ENCODE measurements around the gene EPHA7.
A peak's percentile ranks its signal among the peaks of the same experiment; 100 is the strongest.

EPHA7 gene

GRCh38 chr6:93424303-93425064 lies 5.1 kb upstream of the EPHA7 start:
- TF ChIP-seq CTCF (IDR thresholded peaks at IDR 0.05; ENCODE audit: insufficient read depth, missing control alignments), result peak; percentile 37
- no peak for DNase-seq (ENCODE audit: insufficient read length, low spot score)
- no peak for FAIRE-seq

- DNase-seq (ENCODE audit: insufficient read length, low spot score) (no peak), FAIRE-seq (no peak)
- TF ChIP-seq CTCF (IDR thresholded peaks at IDR 0.05; ENCODE audit: insufficient read depth, missing control alignments), result peak; percentile 69
These were observed 4.2 kb upstream of the EPHA7 start for GRCh38 chr6:93423542-93423941.

- DNase-seq (ENCODE audit: insufficient read length, low spot score) (no peak), FAIRE-seq (no peak)
- no peak for TF ChIP-seq CTCF (IDR thresholded peaks at IDR 0.05; ENCODE audit: insufficient read depth, missing control alignments)
These were observed 920 bp upstream of the EPHA7 start for GRCh38 chr6:93420163-93420795.

- peak; percentile 19 for DNase-seq (ENCODE audit: insufficient read length, low spot score)
- peak; percentile 9 for TF ChIP-seq CTCF (IDR thresholded peaks at IDR 0.05; ENCODE audit: insufficient read depth, missing control alignments)
- no peak for FAIRE-seq
These were observed 703 bp downstream of the EPHA7 start for GRCh38 chr6:93418408-93419303.

- FAIRE-seq, result no peak
- DNase-seq (ENCODE audit: insufficient read length, low spot score), result no peak
- TF ChIP-seq CTCF (IDR thresholded peaks at IDR 0.05; ENCODE audit: insufficient read depth, missing control alignments), result no peak
These were observed 1.3 kb downstream of the EPHA7 start for GRCh38 chr6:93418033-93418407.

GRCh38 chr6:93417421-93418013 lies 1.8 kb downstream of the EPHA7 start:
- FAIRE-seq (no peak), DNase-seq (ENCODE audit: insufficient read length, low spot score) (no peak)
- peak; percentile 28 for TF ChIP-seq CTCF (IDR thresholded peaks at IDR 0.05; ENCODE audit: insufficient read depth, missing control alignments)

All from D721Med (cell line).